H1 (cell line): ENCODE results near the gene CRYGS.

ENCODE experiments used
- BRCA1 ChIP-seq: IDR thresholded peaks from 2 replicates; pipeline ENCODE4 v1.6.1; 2012; ENCODE audit warnings: low read depth, low read length, improper control_type of control experiment
- CTCF ChIP-seq, 3 experiments: IDR thresholded peaks; 1 replicate in 2 of 3; 2 replicates in 1 of 3; pipeline versions ENCODE4 v1.5.1 to v1.6.1; 2011; ENCODE audit warnings: low read length in 3 of 3, mild to moderate bottlenecking in 3 of 3, inconsistent platforms in 2 of 3, low read depth in 1 of 3, moderate library complexity in 1 of 3; ENCODE audit not compliant: insufficient read depth in 1 of 3; ENCODE audit errors: control extremely low read depth in 1 of 3
- EZH2 ChIP-seq: fragments of 200-600 bp; sonication (generic); IDR thresholded peaks from 2 replicates; pipeline ENCODE4 v1.7.1; 2012; ENCODE audit warnings: low read depth, mild to moderate bottlenecking, moderate library complexity, low read length, inconsistent platforms; ENCODE audit not compliant: severe bottlenecking
- MAFK ChIP-seq: IDR thresholded peaks from 2 replicates; pipeline ENCODE4 v1.6.1; 2012; ENCODE audit warnings: low read depth, mild to moderate bottlenecking, improper control_type of control experiment, low read length
- POLR2A ChIP-seq, 2 experiments: IDR thresholded peaks; 1 replicate in 1 of 2; 2 replicates in 1 of 2; pipeline ENCODE4 v1.6.1; 2011; ENCODE audit warnings: low read depth in 2 of 2, low read length in 2 of 2, mild to moderate bottlenecking in 2 of 2; ENCODE audit errors: control extremely low read depth in 1 of 2
- POLR2AphosphoS5 ChIP-seq: IDR thresholded peaks from 2 replicates; pipeline ENCODE4 v1.6.1; 2011; ENCODE audit warnings: low read depth, low read length
- RFX5 ChIP-seq: IDR thresholded peaks from 2 replicates; pipeline ENCODE4 v1.6.1; 2011; ENCODE audit warnings: low read depth, low read length, improper control_type of control experiment, borderline replicate concordance
- SP2 ChIP-seq: IDR thresholded peaks from 2 replicates; pipeline ENCODE4 v1.6.1; 2012; ENCODE audit warnings: mild to moderate bottlenecking, low read length, inconsistent platforms
- TBP ChIP-seq: IDR thresholded peaks from 2 replicates; pipeline ENCODE4 v1.6.1; 2011; ENCODE audit warnings: low read depth, low read length, improper control_type of control experiment
- YY1 ChIP-seq: IDR thresholded peaks from 2 replicates; pipeline ENCODE4 v1.6.1; 2011; ENCODE audit warnings: low read depth, mild to moderate bottlenecking, low read length
- TF ChIP-seq, protein P1 (sequence below): IDR thresholded peaks from 2 replicates; pipeline ENCODE4 v1.6.1; 2011; ENCODE audit warnings: low read depth, mild to moderate bottlenecking, low read length; ENCODE audit not compliant: insufficient read depth

DNA sequence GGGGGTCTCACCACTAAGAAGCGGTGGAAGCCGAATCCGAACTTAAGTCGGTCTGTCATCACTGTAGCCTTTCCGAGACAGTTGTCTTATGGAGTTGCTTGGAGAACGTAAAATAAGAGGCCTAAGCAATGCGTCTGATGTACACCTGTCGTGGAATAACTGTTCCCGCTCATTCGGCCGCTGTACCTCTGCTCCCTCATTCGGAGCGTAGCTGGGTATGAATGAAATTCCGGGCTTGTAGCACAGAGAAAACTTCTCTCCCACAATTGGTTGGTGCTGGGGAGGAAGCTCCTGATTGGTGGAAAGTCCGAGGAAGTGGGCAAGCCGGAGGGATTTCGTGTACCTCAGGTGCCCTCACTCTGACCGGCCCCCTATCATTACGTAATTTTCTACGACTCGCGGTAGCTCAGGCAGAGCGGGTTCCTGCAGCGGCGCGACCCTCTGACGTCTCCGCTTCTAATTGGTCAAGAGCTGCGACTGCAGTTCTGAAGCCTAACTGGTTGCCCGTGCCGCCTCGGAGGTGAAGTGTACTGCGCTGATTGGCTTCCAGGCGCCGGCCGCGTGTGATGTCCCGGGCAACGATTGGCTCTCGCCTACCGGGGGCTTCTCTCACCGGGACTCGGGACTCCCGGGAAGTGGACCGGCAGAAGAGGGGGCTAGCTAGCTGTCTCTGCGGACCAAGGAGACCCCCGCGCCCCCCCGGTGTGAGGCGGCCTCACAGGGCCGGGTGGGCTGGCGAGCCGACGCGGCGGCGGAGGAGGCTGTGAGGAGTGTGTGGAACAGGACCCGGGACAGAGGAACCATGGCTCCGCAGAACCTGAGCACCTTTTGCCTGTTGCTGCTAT lies 26.1 kb upstream of the CRYGS start, which contains the start of gene DNAJB11:
- TF ChIP-seq EZH2 = no peak
- peak; percentile 75 to 98 for TF ChIP-seq POLR2A (IDR thresholded peaks at IDR 0.05; ENCODE audit: control extremely low read depth in 1 of 2, low read depth in 2 of 2, low read length in 2 of 2)
- TF ChIP-seq CTCF (IDR thresholded peaks at IDR 0.05; ENCODE audit: control extremely low read depth in 1 of 3, insufficient read depth in 1 of 3, low read depth in 1 of 3, low read length in 3 of 3) = no peak
- TF ChIP-seq YY1 = peak; percentile 23; the same call in 1 of the 2 replicates
- peak; percentile 93 for TF ChIP-seq TBP
- TF ChIP-seq BRCA1 = peak; percentile 60; the same call in 1 of the 2 replicates
- no peak; the same call in 1 of the 2 replicates for TF ChIP-seq SP2
- peak; percentile 97 for TF ChIP-seq POLR2AphosphoS5
- TF ChIP-seq RFX5 = no peak
- TF ChIP-seq, protein P1, sequence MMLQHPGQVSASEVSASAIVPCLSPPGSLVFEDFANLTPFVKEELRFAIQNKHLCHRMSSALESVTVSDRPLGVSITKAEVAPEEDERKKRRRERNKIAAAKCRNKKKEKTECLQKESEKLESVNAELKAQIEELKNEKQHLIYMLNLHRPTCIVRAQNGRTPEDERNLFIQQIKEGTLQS = peak; percentile 79
- no peak for TF ChIP-seq MAFK
